HCT116 (cell line): ENCODE results near the gene TNXB.
"Not testable (repeated sequence)": the region's sequence is repeated elsewhere in the genome, so short reads cannot be mapped to it uniquely, and the experiment has no call there.

Experiments used
- POLR2A ChIP-seq: IDR thresholded peaks from 2 replicates; pipeline ENCODE4 v1.7.0; 2011; ENCODE audit warnings: borderline replicate concordance; ENCODE audit not compliant: insufficient read depth, insufficient read length; ENCODE audit errors: extremely low read depth
- SP1 ChIP-seq: IDR thresholded peaks from 2 replicates; pipeline ENCODE4 v1.6.1; 2012; ENCODE audit warnings: low read depth
- YY1 ChIP-seq: IDR thresholded peaks from 2 replicates; pipeline ENCODE4 v1.6.1; 2011; ENCODE audit warnings: low read length, low read depth, moderate library complexity, mild to moderate bottlenecking; ENCODE audit not compliant: insufficient replicate concordance; ENCODE audit errors: extremely low read depth
- TF ChIP-seq, protein P1 (sequence below), 3 experiments: fragments of 200-600 bp in 1 of 3; sonication (generic) in 1 of 3; IDR thresholded peaks in 2 of 3; conservative IDR thresholded peaks in 1 of 3; 2 replicates each; pipeline ENCODE4 v1.5.1; 2012 to 2017; ENCODE audit warnings: low read depth in 2 of 3, low read length in 2 of 3, antibody characterized with exemption in 1 of 3, borderline replicate concordance in 1 of 3, control low read depth in 1 of 3, mild to moderate bottlenecking in 1 of 3, mixed read lengths in 1 of 3, mixed run types in 1 of 3, moderate library complexity in 1 of 3; ENCODE audit not compliant: insufficient read depth in 1 of 3

DNA sequence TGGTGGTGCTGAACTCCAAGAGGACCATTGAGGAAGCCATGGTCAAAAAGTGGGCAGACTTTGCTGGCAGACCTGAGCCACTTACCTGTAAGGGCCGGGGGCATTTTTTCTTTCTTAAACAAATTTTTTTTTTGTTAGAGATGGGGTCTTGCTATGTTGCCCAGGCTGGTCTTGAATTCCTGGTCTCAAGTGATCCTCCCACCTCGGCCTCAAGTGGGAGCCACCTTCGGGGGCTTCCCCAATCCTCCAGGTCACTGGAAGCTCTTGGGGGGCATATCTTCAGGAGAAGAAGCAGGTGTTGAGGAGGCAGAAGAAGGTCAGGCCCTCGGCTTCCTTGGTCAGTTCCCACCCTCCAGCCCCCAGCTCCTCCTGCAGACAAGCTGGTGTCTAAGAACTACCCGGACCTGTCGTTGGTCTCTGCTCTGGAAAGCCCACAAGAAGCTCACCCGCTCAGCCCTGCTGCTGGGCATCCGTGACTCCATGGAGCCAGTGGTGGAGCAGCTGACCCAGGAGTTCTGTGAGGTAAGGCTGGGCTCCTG lies 103.1 kb downstream of the TNXB start:
- TF ChIP-seq, protein P1, sequence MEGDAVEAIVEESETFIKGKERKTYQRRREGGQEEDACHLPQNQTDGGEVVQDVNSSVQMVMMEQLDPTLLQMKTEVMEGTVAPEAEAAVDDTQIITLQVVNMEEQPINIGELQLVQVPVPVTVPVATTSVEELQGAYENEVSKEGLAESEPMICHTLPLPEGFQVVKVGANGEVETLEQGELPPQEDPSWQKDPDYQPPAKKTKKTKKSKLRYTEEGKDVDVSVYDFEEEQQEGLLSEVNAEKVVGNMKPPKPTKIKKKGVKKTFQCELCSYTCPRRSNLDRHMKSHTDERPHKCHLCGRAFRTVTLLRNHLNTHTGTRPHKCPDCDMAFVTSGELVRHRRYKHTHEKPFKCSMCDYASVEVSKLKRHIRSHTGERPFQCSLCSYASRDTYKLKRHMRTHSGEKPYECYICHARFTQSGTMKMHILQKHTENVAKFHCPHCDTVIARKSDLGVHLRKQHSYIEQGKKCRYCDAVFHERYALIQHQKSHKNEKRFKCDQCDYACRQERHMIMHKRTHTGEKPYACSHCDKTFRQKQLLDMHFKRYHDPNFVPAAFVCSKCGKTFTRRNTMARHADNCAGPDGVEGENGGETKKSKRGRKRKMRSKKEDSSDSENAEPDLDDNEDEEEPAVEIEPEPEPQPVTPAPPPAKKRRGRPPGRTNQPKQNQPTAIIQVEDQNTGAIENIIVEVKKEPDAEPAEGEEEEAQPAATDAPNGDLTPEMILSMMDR (IDR thresholded peaks at IDR 0.05 in 2 of 3, conservative IDR thresholded peaks at IDR 0.05 in 1 of 3; ENCODE audit: borderline replicate concordance in 1 of 3, insufficient read depth in 1 of 3, low read depth in 2 of 3, low read length in 2 of 3), result not testable (repeated sequence)
- TF ChIP-seq SP1, POLR2A, YY1: not testable (repeated sequence)
